IMR-90 (cell line): Measurements from ENCODE around the gene IL12RB2. TPM values are rescaled to one million over a fixed set of nuclear protein-coding genes. Genes with fewer than 3 reads are reported as not detected.

Source experiments
- ATAC-seq: fragments of 200-7000 bp; cut with Tn5 transposase; 2 replicates; pipeline ENCODE4 v1.9.1; 2020; ENCODE audit warnings: low read depth, mild to moderate bottlenecking, moderate library complexity
- BruUV-seq: library from RNA; stranded (reverse); fragments of 400-500 nt; replicated peaks from 2 replicates; lab custom pipeline; 2021; lab: Mats Ljungman, UMichigan
- CTCF ChIA-PET: fragments of 300-600 bp; formaldehyde crosslinking; extraction: SDS; loops from one replicate; lab custom pipeline; 2021; ENCODE audit warnings: antibody characterized with exemption; lab: Yijun Ruan, JAX
- POLR2A ChIA-PET: fragments of 300-600 bp; sonication (Branson Sonifier 250); formaldehyde crosslinking; loops from one replicate; lab custom pipeline; 2022; ENCODE audit warnings: antibody characterized with exemption; ENCODE audit not compliant: unreplicated experiment; lab: Charles Lee
- DNase-seq: peaks from one replicate; pipeline ENCODE4 v3.0.0; 2013
- H2AFZ ChIP-seq: replicated peaks from 2 replicates; pipeline ENCODE3; 2013; ENCODE audit warnings: low read length, mild to moderate bottlenecking; ENCODE audit not compliant: poor library complexity
- H2AK5ac ChIP-seq: 2 replicates; pipeline ENCODE4 v1.6.1; 2013; ENCODE audit warnings: low read depth, low read length, inconsistent platforms
- H2AK9ac ChIP-seq: replicated peaks from 2 replicates; pipeline ENCODE3; 2013; ENCODE audit warnings: mild to moderate bottlenecking, low read depth, low read length, moderate library complexity; ENCODE audit not compliant: poor library complexity
- H2BK120ac ChIP-seq: 2 replicates; pipeline ENCODE4 v1.6.1; 2013; ENCODE audit warnings: low read depth, low read length, inconsistent platforms
- H2BK15ac ChIP-seq: 3 replicates; pipeline ENCODE4 v1.6.1; 2013; ENCODE audit warnings: low read depth, low read length, inconsistent platforms
- H2BK20ac ChIP-seq: 2 replicates; pipeline ENCODE4 v1.6.1; 2013; ENCODE audit warnings: low read depth, mild to moderate bottlenecking, inconsistent platforms, low read length, moderate library complexity
- H2BK5ac ChIP-seq: 2 replicates; pipeline ENCODE4 v1.6.1; 2013; ENCODE audit warnings: mild to moderate bottlenecking, low read depth, low read length, inconsistent platforms; ENCODE audit not compliant: poor library complexity, severe bottlenecking
- H3K14ac ChIP-seq: replicated peaks from 2 replicates; pipeline ENCODE4 v1.6.1; 2013; ENCODE audit warnings: low read depth, low read length, inconsistent platforms
- H3K18ac ChIP-seq: 2 replicates; pipeline ENCODE4 v1.6.1; 2013; ENCODE audit warnings: low read depth, low read length, control low read depth
- H3K23ac ChIP-seq: 2 replicates; pipeline ENCODE4 v1.6.1; 2013; ENCODE audit warnings: low read depth, low read length, inconsistent platforms
- H3K27ac ChIP-seq: 2 replicates; pipeline ENCODE4 v1.5.1; 2013; ENCODE audit warnings: mild to moderate bottlenecking, control low read depth, low read length; ENCODE audit not compliant: insufficient read depth
- H3K27me3 ChIP-seq: 2 replicates; pipeline ENCODE4 v1.6.1; 2013; ENCODE audit warnings: low read length; ENCODE audit not compliant: control insufficient read depth, insufficient read depth
- H3K36me3 ChIP-seq: 2 replicates; pipeline ENCODE4 v1.6.1; 2013; ENCODE audit warnings: low read length, mixed read lengths; ENCODE audit not compliant: control insufficient read depth, insufficient read depth
- H3K4ac ChIP-seq: 2 replicates; pipeline ENCODE4 v1.6.1; 2013; ENCODE audit warnings: low read depth, low read length, inconsistent platforms
- H3K4me1 ChIP-seq: 2 replicates; pipeline ENCODE4 v1.6.1; 2013; ENCODE audit warnings: low read length, mixed read lengths; ENCODE audit not compliant: control insufficient read depth, insufficient read depth
- H3K4me2 ChIP-seq: 2 replicates; pipeline ENCODE4 v1.6.1; 2013; ENCODE audit warnings: low read depth, mild to moderate bottlenecking, control low read depth, low read length, moderate library complexity
- H3K4me3 ChIP-seq: 2 replicates; pipeline ENCODE4 v1.5.1; 2013; ENCODE audit warnings: low read depth, mild to moderate bottlenecking, control low read depth, low read length, moderate library complexity; ENCODE audit not compliant: insufficient read depth
- H3K56ac ChIP-seq: 2 replicates; pipeline ENCODE4 v1.6.1; 2013; ENCODE audit warnings: low read length, inconsistent platforms; ENCODE audit not compliant: insufficient read depth; ENCODE audit errors: extremely low read depth
- H3K79me1 ChIP-seq, 2 experiments: 2 replicates each; pipeline ENCODE4 v1.6.1; 2013; ENCODE audit warnings: low read length in 2 of 2, inconsistent platforms in 1 of 2, low read depth in 1 of 2
- H3K9ac ChIP-seq: 2 replicates; pipeline ENCODE4 v1.6.1; 2013; ENCODE audit warnings: low read depth, low read length, control low read depth
- H3K9me1 ChIP-seq: 2 replicates; pipeline ENCODE4 v1.6.1; 2013; ENCODE audit warnings: low read length, inconsistent platforms; ENCODE audit not compliant: insufficient read depth
- H3K9me3 ChIP-seq: 2 replicates; pipeline ENCODE4 v1.6.1; 2013; ENCODE audit warnings: low read length; ENCODE audit not compliant: control insufficient read depth, insufficient read depth
- H4K20me1 ChIP-seq: 2 replicates; pipeline ENCODE4 v1.6.1; 2013; ENCODE audit warnings: low read length, inconsistent platforms; ENCODE audit not compliant: insufficient read depth
- H4K5ac ChIP-seq: 2 replicates; pipeline ENCODE4 v1.6.1; 2013; ENCODE audit warnings: mild to moderate bottlenecking, low read depth, low read length, control low read depth
- H4K8ac ChIP-seq, 2 experiments: 2 replicates each; pipeline ENCODE4 v1.6.1; 2013; ENCODE audit warnings: low read depth in 2 of 2, low read length in 2 of 2, control low read depth in 1 of 2, inconsistent platforms in 1 of 2
- H4K91ac ChIP-seq: 2 replicates; pipeline ENCODE4 v1.6.1; 2013; ENCODE audit warnings: low read depth, low read length, inconsistent platforms; ENCODE audit not compliant: insufficient read depth
- BHLHE40 ChIP-seq: fragments of 150-350 bp; IDR thresholded peaks from 2 replicates; pipeline ENCODE4 v1.6.1; 2016; ENCODE audit warnings: mild to moderate bottlenecking, low read depth, low read length
- CEBPB ChIP-seq: IDR thresholded peaks from 2 replicates; pipeline ENCODE4 v1.6.1; 2012; ENCODE audit warnings: low read depth, low read length, improper control_type of control experiment
- CHD1 ChIP-seq: IDR thresholded peaks from 2 replicates; pipeline ENCODE4 v1.6.1; 2012; ENCODE audit warnings: low read depth, low read length, improper control_type of control experiment
- CTCF ChIP-seq: conservative IDR thresholded peaks from 2 replicates; pipeline ENCODE4 v1.5.1; 2012; ENCODE audit warnings: mild to moderate bottlenecking, low read depth, low read length, improper control_type of control experiment
- FOS ChIP-seq: fragments of 150-350 bp; IDR thresholded peaks from 2 replicates; pipeline ENCODE4 v1.6.1; 2016; ENCODE audit warnings: low read depth, low read length
- MAFK ChIP-seq: IDR thresholded peaks from 2 replicates; pipeline ENCODE4 v1.6.1; 2012; ENCODE audit warnings: low read depth, low read length, improper control_type of control experiment
- MAZ ChIP-seq: IDR thresholded peaks from 2 replicates; pipeline ENCODE4 v1.6.1; 2012; ENCODE audit warnings: low read depth, mild to moderate bottlenecking, low read length, improper control_type of control experiment, moderate library complexity, borderline replicate concordance
- MXI1 ChIP-seq: IDR thresholded peaks from 2 replicates; pipeline ENCODE4 v1.6.1; 2012; ENCODE audit warnings: low read depth, mild to moderate bottlenecking, low read length, moderate library complexity, borderline replicate concordance
- NFE2L2 ChIP-seq: fragments of 150-350 bp; IDR thresholded peaks from 2 replicates; pipeline ENCODE4 v1.6.1; 2016; ENCODE audit warnings: low read depth, mild to moderate bottlenecking, low read length
- POLR2A ChIP-seq: IDR thresholded peaks from 2 replicates; pipeline ENCODE4 v1.6.1; 2012; ENCODE audit warnings: mild to moderate bottlenecking, low read depth, low read length
- RAD21 ChIP-seq: IDR thresholded peaks from 2 replicates; pipeline ENCODE4 v1.6.1; 2012; ENCODE audit warnings: low read length, improper control_type of control experiment
- RCOR1 ChIP-seq: IDR thresholded peaks from 2 replicates; pipeline ENCODE4 v1.6.1; 2012; ENCODE audit warnings: mild to moderate bottlenecking, low read length, improper control_type of control experiment; ENCODE audit not compliant: insufficient replicate concordance
- RFX5 ChIP-seq: IDR thresholded peaks from 2 replicates; pipeline ENCODE4 v1.8.0; 2012; ENCODE audit warnings: low read depth, mild to moderate bottlenecking, low read length, moderate library complexity
- SMC3 ChIP-seq: fragments of 150-350 bp; IDR thresholded peaks from 2 replicates; pipeline ENCODE4 v1.6.1; 2016; ENCODE audit warnings: low read depth, mild to moderate bottlenecking, antibody characterized with exemption, low read length, moderate library complexity
- WGBS, 2 experiments: methylation state at CpG; one replicate each; pipeline versions ENCODE4 v1.1.5 to v1.1.7; 2013; ENCODE audit warnings: missing lambda C conversion rate in 2 of 2; ENCODE audit not compliant: insufficient read length in 1 of 2; ENCODE audit errors: extremely low coverage in 2 of 2; 5-methylcytosine and 5-hydroxymethylcytosine counted together
- dilution Hi-C: fragments of 300-500 bp; cut with HindIII; formaldehyde crosslinking; loops from one replicate; pipeline ENCODE4 v1.14.3; 2018; ENCODE audit warnings: low sequenced_read_pairs; ENCODE audit not compliant: unreplicated experiment
- in situ Hi-C: fragments of 300-500 bp; cut with MboI; formaldehyde crosslinking; loops from 3 replicates; pipeline ENCODE4 v1.14.3; 2019; ENCODE audit warnings: low sequenced_read_pairs, inconsistent platforms, mixed read lengths
- intact Hi-C: fragments of 100-400 bp; cut with micrococcal nuclease; formaldehyde crosslinking; loops from 2 replicates; pipeline ENCODE4 v1.10.0; 2022
- polyA plus RNA-seq, 3 experiments: library from polyadenylated mRNA; depleted of rRNA; stranded (reverse); fragments of >200 nt; gene quantifications; 2 replicates each; pipeline ENCODE4 v1.2.3, GENCODE V29; 2012; ENCODE audit warnings: low replicate concordance in 1 of 3
- total RNA-seq: library from RNA; depleted of rRNA; stranded (reverse); fragments of >200 nt; gene quantifications from 2 replicates; pipeline ENCODE4 v1.2.3, GENCODE V29; 2012
- TF ChIP-seq, protein P1 (sequence below): fragments of 150-350 bp; IDR thresholded peaks from 2 replicates; pipeline ENCODE4 v1.6.1; 2016; ENCODE audit warnings: low read depth, mild to moderate bottlenecking, low read length, moderate library complexity, borderline replicate concordance
- TF ChIP-seq, protein P2 (sequence below): fragments of 150-350 bp; IDR thresholded peaks from 2 replicates; pipeline ENCODE4 v1.6.1; 2017; ENCODE audit warnings: mild to moderate bottlenecking, antibody characterized with exemption, low read length, low read depth

Gene IL12RB2
- total and polyA plus RNA-seq, 2 of the 4 experiments (the other 2 are of a cell fraction) = not detected

DNA sequence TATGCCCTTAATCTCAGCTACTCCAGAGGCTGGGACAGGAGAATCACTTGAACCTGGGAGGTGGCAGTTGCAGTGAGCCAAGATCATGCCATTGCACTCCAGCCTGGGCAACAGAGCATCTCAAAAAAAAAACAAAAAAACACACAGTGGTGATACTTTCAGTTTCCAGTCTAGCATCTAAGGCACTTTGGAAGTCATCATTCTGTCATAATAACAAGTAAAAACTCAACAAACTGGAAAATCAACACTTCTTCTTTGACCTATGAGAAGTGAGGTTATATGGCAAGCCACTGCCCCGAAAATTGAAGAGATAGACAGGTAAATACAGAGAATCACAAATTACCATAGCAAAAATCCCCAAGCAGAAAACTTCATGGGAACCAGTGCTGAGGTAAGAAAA is 51.9 kb downstream of the IL12RB2 start:
- H4K91ac ChIP-seq = no peak overlapping the region

More for the DNA sequence above, 51.9 kb downstream of the IL12RB2 start:
- Histone ChIP-seq H3K56ac (no peak overlapping the region), H2BK20ac (no peak overlapping the region), H3K36me3 (no peaks in the 10 kb centered on the region), H3K27me3 (no peaks in the 10 kb centered on the region), H3K23ac (no peak overlapping the region), H3K4me1 (peaks cover 4% of the 10 kb centered on the region; the same call in 1 of the 2 replicates), H4K5ac (no peak overlapping the region), H3K18ac (no peak overlapping the region), H2BK5ac (no peak overlapping the region), H3K9ac (no peak overlapping the region), H2AFZ (no peak overlapping the region), H4K20me1 (no peaks in the 10 kb centered on the region), H3K4me3 (no peak overlapping the region), H3K27ac (no peak overlapping the region), H2AK5ac (no peak overlapping the region), H2BK15ac (no peak overlapping the region), H2BK120ac (no peak overlapping the region), H3K4ac (no peak overlapping the region), H3K9me3 (no peaks in the 10 kb centered on the region), H4K8ac (no peak overlapping the region), H3K14ac (no peak overlapping the region), H3K79me1 (no peaks in the 10 kb centered on the region), H3K4me2 (no peak overlapping the region), H3K9me1 (no peaks in the 10 kb centered on the region), H2AK9ac (no peak overlapping the region)
- dilution Hi-C loops (no loop called here), in situ Hi-C loops (no loop called here), intact Hi-C loops (no loop called here)
- no peak for DNase-seq
- WGBS, 2 experiments = no CpG with 5 or more reads among the region's 1 CpG
- TF ChIP-seq CTCF (no peak), CHD1 (no peak), FOS (no peak), POLR2A (no peak), BHLHE40 (no peak), SMC3 (no peak), MXI1 (no peak), RFX5 (no peak), MAFK (no peak), CEBPB (no peak), RCOR1 (no peak), NFE2L2 (no peak), MAZ (no peak), RAD21 (no peak)
- TF ChIP-seq, protein P1, sequence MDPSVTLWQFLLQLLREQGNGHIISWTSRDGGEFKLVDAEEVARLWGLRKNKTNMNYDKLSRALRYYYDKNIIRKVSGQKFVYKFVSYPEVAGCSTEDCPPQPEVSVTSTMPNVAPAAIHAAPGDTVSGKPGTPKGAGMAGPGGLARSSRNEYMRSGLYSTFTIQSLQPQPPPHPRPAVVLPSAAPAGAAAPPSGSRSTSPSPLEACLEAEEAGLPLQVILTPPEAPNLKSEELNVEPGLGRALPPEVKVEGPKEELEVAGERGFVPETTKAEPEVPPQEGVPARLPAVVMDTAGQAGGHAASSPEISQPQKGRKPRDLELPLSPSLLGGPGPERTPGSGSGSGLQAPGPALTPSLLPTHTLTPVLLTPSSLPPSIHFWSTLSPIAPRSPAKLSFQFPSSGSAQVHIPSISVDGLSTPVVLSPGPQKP = no peak
- TF ChIP-seq, protein P2, sequence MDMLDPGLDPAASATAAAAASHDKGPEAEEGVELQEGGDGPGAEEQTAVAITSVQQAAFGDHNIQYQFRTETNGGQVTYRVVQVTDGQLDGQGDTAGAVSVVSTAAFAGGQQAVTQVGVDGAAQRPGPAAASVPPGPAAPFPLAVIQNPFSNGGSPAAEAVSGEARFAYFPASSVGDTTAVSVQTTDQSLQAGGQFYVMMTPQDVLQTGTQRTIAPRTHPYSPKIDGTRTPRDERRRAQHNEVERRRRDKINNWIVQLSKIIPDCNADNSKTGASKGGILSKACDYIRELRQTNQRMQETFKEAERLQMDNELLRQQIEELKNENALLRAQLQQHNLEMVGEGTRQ = no peak
- BruUV-seq = no TSS peak
- no peak for ATAC-seq
- ChIA-PET POLR2A (no interaction called here), CTCF (no interaction called here)
